GM12872 (cell line): ENCODE data around the gene KIN.

Source experiments
- CTCF ChIP-seq: IDR thresholded peaks from 3 replicates; pipeline ENCODE4 v1.5.1; 2011; ENCODE audit warnings: low read depth, mild to moderate bottlenecking, low read length, moderate library complexity; ENCODE audit not compliant: insufficient read depth

Gene KIN

GRCh38 chr10:7717767-7718166 is 70.0 kb downstream of the KIN start:
- no peak for TF ChIP-seq CTCF

- TF ChIP-seq CTCF = no peak
These were observed 72.3 kb downstream of the KIN start for GRCh38 chr10:7715515-7715914.

GRCh38 chr10:7710446-7710845 is 77.3 kb downstream of the KIN start:
- TF ChIP-seq CTCF = no peak

GRCh38 chr10:7708832-7709231 is 79.0 kb downstream of the KIN start:
- TF ChIP-seq CTCF = no peak

GRCh38 chr10:7707858-7708622 is 79.8 kb downstream of the KIN start:
- no peak for TF ChIP-seq CTCF

- TF ChIP-seq CTCF = no peak
These were observed 80.7 kb downstream of the KIN start for GRCh38 chr10:7707102-7707501.

GRCh38 chr10:7706534-7707073 is 81.2 kb downstream of the KIN start:
- no peak for TF ChIP-seq CTCF
